GM12891 (cell line): Measurements from ENCODE around the gene RERE.

Experiments used
- POLR2A ChIP-seq: IDR thresholded peaks from 2 replicates; pipeline ENCODE4 v1.6.1; 2011; ENCODE audit warnings: low read depth, low read length, control low read depth
- POLR2AphosphoS5 ChIP-seq: IDR thresholded peaks from 2 replicates; pipeline ENCODE4 v1.6.1; 2011; ENCODE audit warnings: low read depth, low read length, control low read depth
- POU2F2 ChIP-seq: IDR thresholded peaks from 2 replicates; pipeline ENCODE4 v1.6.1; 2011; ENCODE audit warnings: low read depth, mild to moderate bottlenecking, control low read depth, low read length, moderate library complexity
- SPI1 ChIP-seq: IDR thresholded peaks from 2 replicates; pipeline ENCODE4 v1.6.1; 2011; ENCODE audit warnings: low read depth, low read length, control low read depth
- TAF1 ChIP-seq: IDR thresholded peaks from 2 replicates; pipeline ENCODE4 v1.6.1; 2011; ENCODE audit warnings: low read depth, low read length, control low read depth

DNA sequence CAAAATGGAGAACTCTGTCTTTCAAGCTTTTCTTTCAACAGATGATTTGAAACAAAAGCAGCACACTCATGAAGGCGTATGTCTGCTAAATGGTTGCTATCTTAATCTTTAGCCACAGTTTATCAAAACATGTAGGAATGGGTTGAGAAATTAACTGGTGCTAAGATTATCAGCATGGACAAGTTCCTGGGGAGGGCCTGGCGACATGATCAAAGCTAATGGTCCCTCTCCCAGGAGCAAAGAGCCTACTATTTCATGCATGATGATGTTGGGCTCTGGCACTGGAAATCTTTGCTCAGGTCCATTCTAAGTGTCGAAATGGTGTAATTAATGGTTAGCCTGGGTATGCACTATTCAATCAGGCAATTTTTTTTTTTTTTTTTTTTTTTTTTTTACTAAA, 407.8 kb downstream of the RERE start:
- TF ChIP-seq POLR2A (no peak), POLR2AphosphoS5 (no peak), TAF1 (no peak), SPI1 (no peak), POU2F2 (no peak)
